Measurements from ENCODE around the gene ASPDH. TPM values are rescaled to one million over a fixed set of nuclear protein-coding genes. Genes with fewer than 3 reads are reported as not detected.

Gene ASPDH
- 10 to 100 TPM in 2 of 4 donors, 1 to 10 TPM in 2; 7.2 to 13.3 (median 10.6) TPM for polyA plus RNA-seq (ENCODE audit: insufficient read length in 4 of 4)

GRCh38 chr19:50513746-50514345, at the start of gene ASPDH:
Gene ASPDH (minus strand): TSS chr19:50513913. CDS start chr19:50513823, 90 bp downstream.
- DNase-seq (ENCODE audit: low read depth in 4 of 4, low spot score in 2 of 4), result no peak

- no peak for DNase-seq (ENCODE audit: low read depth in 4 of 4, low spot score in 2 of 4)
Measured at GRCh38 chr19:50562996-50563395, 49.3 kb upstream of the ASPDH start.

GRCh38 chr19:50562329-50562728, 48.6 kb upstream of the ASPDH start:
- no peak for DNase-seq (ENCODE audit: low read depth in 4 of 4, low spot score in 2 of 4)

- DNase-seq (ENCODE audit: low read depth in 4 of 4, low spot score in 2 of 4), result no peak
Measured at GRCh38 chr19:50559636-50560035, 45.9 kb upstream of the ASPDH start.

- DNase-seq (ENCODE audit: low read depth in 4 of 4, low spot score in 2 of 4), result no peak
Measured at GRCh38 chr19:50558449-50558848, 44.7 kb upstream of the ASPDH start.

GRCh38 chr19:50558039-50558438, 44.3 kb upstream of the ASPDH start:
- DNase-seq (ENCODE audit: low read depth in 4 of 4, low spot score in 2 of 4), result no peak

- DNase-seq (ENCODE audit: low read depth in 4 of 4, low spot score in 2 of 4), result no peak
Measured at GRCh38 chr19:50557009-50557613, 43.4 kb upstream of the ASPDH start.

GRCh38 chr19:50556282-50557008, 42.7 kb upstream of the ASPDH start:
- DNase-seq (ENCODE audit: low read depth in 4 of 4, low spot score in 2 of 4), result peak in 3 of 4 donors; percentile 65 to 81 (median 75)

- no peak for DNase-seq (ENCODE audit: low read depth in 4 of 4, low spot score in 2 of 4)
Measured at GRCh38 chr19:50555450-50556281, 42.0 kb upstream of the ASPDH start.

GRCh38 chr19:50555033-50555432, 41.3 kb upstream of the ASPDH start:
- no peak for DNase-seq (ENCODE audit: low read depth in 4 of 4, low spot score in 2 of 4)

- DNase-seq (ENCODE audit: low read depth in 4 of 4, low spot score in 2 of 4), result no peak
Measured at GRCh38 chr19:50554212-50554611, 40.5 kb upstream of the ASPDH start.

- DNase-seq (ENCODE audit: low read depth in 4 of 4, low spot score in 2 of 4), result no peak
Measured at GRCh38 chr19:50553134-50553703, 39.5 kb upstream of the ASPDH start.

- DNase-seq (ENCODE audit: low read depth in 4 of 4, low spot score in 2 of 4), result no peak
Measured at GRCh38 chr19:50552540-50552939, 38.8 kb upstream of the ASPDH start.

GRCh38 chr19:50551715-50552187, 38.0 kb upstream of the ASPDH start:
- DNase-seq (ENCODE audit: low read depth in 4 of 4, low spot score in 2 of 4), result peak in 1 of 4 donors; percentile 57

GRCh38 chr19:50551034-50551714, 37.5 kb upstream of the ASPDH start:
- DNase-seq (ENCODE audit: low read depth in 4 of 4, low spot score in 2 of 4), result no peak

GRCh38 chr19:50550594-50550966, 36.9 kb upstream of the ASPDH start:
- DNase-seq (ENCODE audit: low read depth in 4 of 4, low spot score in 2 of 4), result no peak

- DNase-seq (ENCODE audit: low read depth in 4 of 4, low spot score in 2 of 4), result no peak
Measured at GRCh38 chr19:50549927-50550593, 36.3 kb upstream of the ASPDH start.

- no peak for DNase-seq (ENCODE audit: low read depth in 4 of 4, low spot score in 2 of 4)
Measured at GRCh38 chr19:50549059-50549926, 35.6 kb upstream of the ASPDH start.
